PC-9 (cell line): ENCODE measurements around the gene VENTX.

Experiments used
- CTCF ChIP-seq: fragments of 200-600 bp; sonication (generic); conservative IDR thresholded peaks from 2 replicates; pipeline ENCODE4 v1.6.1; 2017; ENCODE audit warnings: mixed run types, antibody characterized with exemption, mild to moderate bottlenecking, moderate library complexity
- EZH2 ChIP-seq: fragments of 200-600 bp; sonication (generic); IDR thresholded peaks from 2 replicates; pipeline ENCODE4 v1.8.0; 2017; ENCODE audit warnings: antibody characterized with exemption, low read depth

- no peak; the same call in 1 of the 2 replicates for TF ChIP-seq CTCF
- no peak for TF ChIP-seq EZH2
These were observed 38.0 kb downstream of the VENTX start for GRCh38 chr10:133275684-133276092.
